T-helper 1 cell treated with Interleukin-12 subunit alpha and Interleukin-12 subunit beta and Interleukin-4 antibody, amounts not matched to agents 30 μg/mL and 1 μg/mL, for 36 hours (primary cell): Measurements from ENCODE around the gene ADSS1.

ENCODE experiments used
- H3K27ac Mint-ChIP-seq: one replicate; pipeline ENCODE4 v1.8.0; 2021; ENCODE audit warnings: mild to moderate bottlenecking, mixed read lengths
- H3K27me3 Mint-ChIP-seq: one replicate; pipeline ENCODE4 v1.8.0; 2021; ENCODE audit warnings: low read depth, mixed read lengths
- H3K36me3 Mint-ChIP-seq: one replicate; pipeline ENCODE4 v1.8.0; 2021; ENCODE audit warnings: low read depth, mixed read lengths
- H3K4me1 Mint-ChIP-seq: one replicate; pipeline ENCODE4 v1.8.0; 2021; ENCODE audit warnings: low read depth, mixed read lengths
- H3K4me3 Mint-ChIP-seq: one replicate; pipeline ENCODE4 v1.8.0; 2021; ENCODE audit warnings: mild to moderate bottlenecking, moderate library complexity, mixed read lengths
- H3K9me3 Mint-ChIP-seq: one replicate; pipeline ENCODE4 v1.8.0; 2021; ENCODE audit warnings: mixed read lengths

Gene ADSS1

DNA sequence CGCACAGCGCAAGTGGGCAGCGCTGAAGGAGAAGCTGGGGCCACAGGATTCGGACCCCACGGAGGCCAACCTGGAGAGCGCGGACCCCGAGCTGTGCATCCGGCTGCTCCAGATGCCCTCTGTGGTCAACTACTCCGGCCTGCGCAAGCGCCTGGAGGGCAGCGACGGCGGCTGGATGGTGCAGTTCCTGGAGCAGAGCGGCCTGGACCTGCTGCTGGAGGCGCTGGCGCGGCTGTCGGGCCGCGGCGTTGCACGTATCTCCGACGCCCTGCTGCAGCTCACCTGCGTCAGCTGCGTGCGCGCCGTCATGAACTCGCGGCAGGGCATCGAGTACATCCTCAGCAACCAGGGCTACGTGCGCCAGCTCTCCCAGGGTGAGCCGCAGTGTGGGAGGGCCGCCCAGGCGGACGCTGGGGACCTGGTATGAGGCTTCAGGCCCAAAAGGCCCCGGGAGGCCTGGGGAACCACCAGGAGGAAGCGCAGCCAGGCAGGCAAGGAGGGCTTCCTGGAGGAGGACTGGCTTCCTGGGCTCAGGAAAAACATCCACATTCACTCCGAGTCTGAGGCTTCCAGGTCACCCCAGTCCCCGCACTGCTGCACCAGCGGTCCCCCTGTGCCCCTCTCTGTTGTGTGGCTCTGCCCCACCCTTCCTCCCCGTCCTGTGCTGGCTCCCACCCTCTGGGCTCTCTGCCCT is 22.5 kb upstream of the ADSS1 start:
- H3K9me3 Mint-ChIP-seq, result no peaks in the 10 kb centered on the region
- no peak overlapping the region for H3K4me3 Mint-ChIP-seq
- H3K36me3 Mint-ChIP-seq, result peaks cover 7% of the 10 kb centered on the region
- no peaks in the 10 kb centered on the region for H3K27me3 Mint-ChIP-seq
- H3K4me1 Mint-ChIP-seq, result no peaks in the 10 kb centered on the region
- H3K27ac Mint-ChIP-seq, result no peak overlapping the region

GRCh38 chr14:104702106-104702505 is 21.9 kb upstream of the ADSS1 start:
- Mint-ChIP-seq H3K9me3 (no peaks in the 10 kb centered on the region), H3K4me1 (no peaks in the 10 kb centered on the region), H3K27ac (no peak overlapping the region), H3K36me3 (peaks cover 7% of the 10 kb centered on the region), H3K27me3 (no peaks in the 10 kb centered on the region), H3K4me3 (no peak overlapping the region)

GRCh38 chr14:104702673-104703072 is 21.4 kb upstream of the ADSS1 start:
- Mint-ChIP-seq H3K4me1 (no peaks in the 10 kb centered on the region), H3K9me3 (no peaks in the 10 kb centered on the region), H3K36me3 (peaks cover 7% of the 10 kb centered on the region), H3K4me3 (no peak overlapping the region), H3K27ac (no peak overlapping the region), H3K27me3 (no peaks in the 10 kb centered on the region)

DNA sequence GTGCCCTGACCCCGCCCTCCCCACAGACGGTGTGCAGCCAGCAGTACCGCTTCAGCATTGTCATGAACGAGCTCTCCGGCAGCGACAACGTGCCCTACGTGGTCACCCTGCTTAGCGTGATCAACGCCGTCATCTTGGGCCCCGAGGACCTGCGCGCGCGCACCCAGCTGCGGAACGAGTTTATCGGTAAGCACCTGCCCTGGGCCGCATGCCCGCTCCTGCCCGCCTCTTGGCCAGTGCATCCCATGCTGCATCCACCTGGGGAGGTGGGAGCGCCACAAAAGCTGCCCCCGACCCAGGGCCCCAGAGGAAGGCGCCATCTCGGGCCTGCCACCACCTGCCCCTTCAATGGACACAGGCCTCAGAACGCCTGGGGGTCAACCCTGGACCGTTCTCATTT is 20.8 kb upstream of the ADSS1 start:
- H3K4me3 Mint-ChIP-seq, result no peak overlapping the region
- peaks cover 7% of the 10 kb centered on the region for H3K36me3 Mint-ChIP-seq
- H3K9me3 Mint-ChIP-seq, result no peaks in the 10 kb centered on the region
- no peak overlapping the region for H3K27ac Mint-ChIP-seq
- H3K27me3 Mint-ChIP-seq, result no peaks in the 10 kb centered on the region
- no peaks in the 10 kb centered on the region for H3K4me1 Mint-ChIP-seq

- H3K27ac Mint-ChIP-seq, result no peak overlapping the region
- H3K36me3 Mint-ChIP-seq, result peaks cover 9% of the 10 kb centered on the region
- H3K4me1 Mint-ChIP-seq, result peaks cover 2% of the 10 kb centered on the region
- H3K9me3 Mint-ChIP-seq, result no peaks in the 10 kb centered on the region
- no peak overlapping the region for H3K4me3 Mint-ChIP-seq
- H3K27me3 Mint-ChIP-seq, result no peaks in the 10 kb centered on the region
Observed at GRCh38 chr14:104704252-104704651, 19.8 kb upstream of the ADSS1 start.

DNA sequence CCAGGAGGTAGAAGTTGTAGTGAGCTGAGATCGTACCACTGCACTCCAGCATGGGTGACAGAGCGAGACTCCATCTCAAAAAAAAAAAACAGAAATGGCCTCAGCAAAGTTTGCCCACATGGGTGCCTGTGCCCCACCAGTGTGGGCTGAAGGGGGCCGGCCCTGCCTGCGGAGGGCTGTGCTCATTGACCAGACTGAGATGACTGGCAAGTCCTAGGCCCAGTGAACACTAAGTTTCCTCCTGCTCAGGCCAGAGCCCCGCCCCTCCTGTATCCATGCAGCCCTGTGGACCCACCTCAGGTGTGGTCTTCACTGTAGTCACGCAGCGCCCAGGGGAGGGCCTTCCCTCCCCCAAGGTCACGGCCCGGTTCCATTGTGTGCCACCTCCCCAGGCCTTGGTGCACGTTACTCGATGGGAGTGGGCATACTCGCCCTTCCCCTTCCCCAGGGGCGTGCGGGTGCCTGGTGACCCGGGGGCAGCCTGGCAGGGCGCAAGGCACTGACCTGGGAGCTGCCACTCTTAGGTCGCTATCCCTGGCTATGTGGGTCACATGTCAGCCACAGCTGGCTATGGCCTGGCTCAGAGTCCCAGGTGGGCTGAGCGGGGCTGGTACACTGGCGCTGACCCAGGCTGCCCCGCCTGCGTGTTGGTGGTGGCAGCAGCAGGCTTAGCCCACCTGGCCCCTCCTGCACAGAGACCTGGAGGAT is 18.5 kb upstream of the ADSS1 start:
- no peaks in the 10 kb centered on the region for H3K27me3 Mint-ChIP-seq
- peaks cover 13% of the 10 kb centered on the region for H3K36me3 Mint-ChIP-seq
- H3K27ac Mint-ChIP-seq, result no peak overlapping the region

DNA sequence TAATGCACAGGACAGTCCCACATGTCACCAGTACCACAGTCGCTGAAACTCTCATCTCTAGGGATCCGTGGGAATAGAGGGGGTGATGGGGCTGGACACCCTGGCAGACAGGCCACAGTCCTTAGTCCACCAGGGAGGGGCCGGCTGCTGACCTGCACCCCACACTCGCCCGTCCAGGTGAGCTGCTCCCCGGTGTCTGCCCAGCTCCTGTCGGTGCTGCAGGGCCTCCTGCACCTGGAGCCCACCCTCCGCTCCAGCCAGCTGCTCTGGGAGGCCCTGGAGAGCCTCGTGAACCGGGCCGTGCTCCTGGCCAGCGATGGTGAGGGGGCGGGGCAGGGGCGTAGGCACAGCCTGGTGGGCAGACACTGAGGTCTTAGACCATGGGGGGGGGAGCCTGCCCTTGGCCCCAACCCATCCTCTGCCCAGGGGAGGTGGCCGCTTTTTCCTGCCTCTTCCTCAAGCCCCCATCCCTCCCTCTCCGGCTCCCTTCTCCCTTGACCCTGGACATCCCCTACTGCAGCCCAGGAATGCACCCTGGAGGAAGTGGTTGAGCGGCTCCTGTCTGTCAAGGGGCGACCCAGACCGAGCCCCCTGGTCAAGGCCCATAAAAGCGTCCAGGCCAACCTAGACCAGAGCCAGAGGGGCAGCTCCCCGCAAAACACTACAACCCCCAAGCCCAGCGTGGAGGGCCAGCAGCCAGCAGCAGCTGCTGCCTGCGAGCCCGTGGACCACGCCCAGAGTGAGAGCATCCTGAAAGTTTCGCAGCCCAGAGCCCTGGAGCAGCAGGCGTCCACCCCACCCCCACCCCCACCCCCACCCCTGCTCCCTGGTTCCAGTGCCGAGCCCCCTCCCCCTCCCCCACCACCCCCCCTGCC is 17.1 kb upstream of the ADSS1 start:
- Mint-ChIP-seq H3K27ac (no peak overlapping the region), H3K9me3 (no peaks in the 10 kb centered on the region), H3K4me1 (peaks cover 2% of the 10 kb centered on the region), H3K27me3 (no peaks in the 10 kb centered on the region), H3K4me3 (no peak overlapping the region), H3K36me3 (peaks cover 11% of the 10 kb centered on the region)

More for the DNA sequence above, 18.5 kb upstream of the ADSS1 start:
- H3K9me3 Mint-ChIP-seq, result no peaks in the 10 kb centered on the region
- peaks cover 2% of the 10 kb centered on the region for H3K4me1 Mint-ChIP-seq
- H3K4me3 Mint-ChIP-seq, result no peak overlapping the region

DNA sequence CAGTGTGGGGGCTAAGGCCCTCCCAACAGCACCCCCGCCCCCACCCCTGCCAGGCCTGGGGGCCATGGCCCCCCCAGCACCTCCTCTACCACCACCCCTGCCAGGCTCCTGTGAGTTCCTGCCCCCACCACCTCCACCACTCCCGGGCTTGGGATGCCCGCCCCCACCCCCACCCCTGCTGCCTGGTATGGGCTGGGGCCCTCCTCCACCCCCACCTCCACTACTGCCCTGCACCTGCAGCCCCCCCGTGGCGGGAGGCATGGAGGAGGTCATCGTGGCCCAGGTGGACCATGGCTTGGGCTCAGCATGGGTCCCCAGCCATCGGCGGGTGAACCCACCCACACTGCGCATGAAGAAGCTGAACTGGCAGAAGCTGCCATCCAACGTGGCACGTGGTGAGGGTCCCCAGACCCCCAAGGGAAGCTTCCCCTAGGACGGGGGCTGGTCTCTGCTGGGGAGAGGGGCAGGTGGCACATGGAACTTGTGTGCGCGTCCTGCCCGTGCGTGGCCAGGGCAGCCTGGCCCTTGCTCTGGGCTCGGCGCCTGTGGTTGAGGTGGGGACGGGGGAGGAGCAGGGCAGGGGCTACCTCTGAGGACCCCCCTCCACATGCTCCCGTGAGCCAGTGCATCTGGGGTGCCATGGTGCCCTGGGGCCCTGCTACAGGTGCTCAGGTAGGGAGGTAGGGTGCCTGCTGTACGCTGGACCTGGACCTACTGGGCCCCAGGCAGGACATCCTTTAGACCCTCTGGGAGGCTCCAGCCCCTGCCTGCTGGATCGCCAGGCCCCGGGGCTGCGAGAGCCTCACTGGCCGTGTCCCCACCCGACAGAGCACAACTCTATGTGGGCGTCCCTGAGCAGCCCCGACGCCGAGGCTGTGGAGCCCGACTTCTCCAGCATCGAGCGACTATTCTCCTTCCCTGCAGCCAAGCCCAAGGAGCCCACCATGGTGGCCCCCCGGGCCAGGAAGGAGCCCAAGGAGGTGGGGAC is 16.1 kb upstream of the ADSS1 start:
- H3K27me3 Mint-ChIP-seq, result no peaks in the 10 kb centered on the region
- peaks cover 11% of the 10 kb centered on the region for H3K36me3 Mint-ChIP-seq
- no peak overlapping the region for H3K4me3 Mint-ChIP-seq
- no peak overlapping the region for H3K27ac Mint-ChIP-seq
- no peaks in the 10 kb centered on the region for H3K9me3 Mint-ChIP-seq
- H3K4me1 Mint-ChIP-seq, result peaks cover 2% of the 10 kb centered on the region

DNA sequence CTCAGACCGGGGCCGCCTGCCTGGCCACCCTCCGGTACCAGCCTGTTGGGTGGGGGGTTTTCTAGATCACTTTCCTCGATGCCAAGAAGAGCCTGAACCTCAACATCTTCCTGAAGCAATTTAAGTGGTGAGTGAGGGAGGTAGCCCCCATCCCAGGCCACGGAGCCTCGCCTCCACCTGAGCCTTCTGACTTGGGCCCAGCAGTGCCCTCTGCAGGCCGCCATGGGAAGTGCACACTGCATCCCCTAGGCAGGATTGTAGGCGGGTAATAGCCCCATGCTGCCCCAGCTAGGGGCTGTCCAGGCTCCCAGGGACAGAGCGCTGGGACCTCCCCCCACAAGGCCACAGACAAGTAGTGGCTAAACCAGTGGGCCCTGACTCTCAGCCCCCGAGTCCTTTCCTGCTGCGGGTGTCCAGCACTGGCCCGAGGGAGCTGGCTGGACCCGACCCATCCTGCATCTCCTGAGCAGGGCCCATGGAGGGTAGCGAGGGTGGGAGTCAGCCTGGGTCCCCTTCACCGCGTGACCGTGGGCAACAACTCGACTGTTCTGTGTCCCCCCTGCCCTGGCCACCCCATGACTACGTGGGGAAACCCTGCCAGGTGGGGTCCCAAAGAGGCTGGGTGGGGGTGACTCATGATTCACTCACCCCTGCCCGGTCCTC is 15.3 kb upstream of the ADSS1 start:
- H3K4me3 Mint-ChIP-seq, result no peak overlapping the region
- H3K36me3 Mint-ChIP-seq, result peaks cover 11% of the 10 kb centered on the region
- no peaks in the 10 kb centered on the region for H3K9me3 Mint-ChIP-seq
- peaks cover 2% of the 10 kb centered on the region for H3K4me1 Mint-ChIP-seq
- no peak overlapping the region for H3K27ac Mint-ChIP-seq
- H3K27me3 Mint-ChIP-seq, result no peaks in the 10 kb centered on the region

GRCh38 chr14:104709387-104710039 is 14.5 kb upstream of the ADSS1 start:
- Mint-ChIP-seq H3K9me3 (no peaks in the 10 kb centered on the region), H3K4me3 (no peak overlapping the region), H3K36me3 (peaks cover 5% of the 10 kb centered on the region), H3K4me1 (peaks cover 2% of the 10 kb centered on the region), H3K27me3 (no peaks in the 10 kb centered on the region), H3K27ac (no peak overlapping the region)

GRCh38 chr14:104710071-104710735 is 13.8 kb upstream of the ADSS1 start:
- Mint-ChIP-seq H3K36me3 (peaks cover 5% of the 10 kb centered on the region), H3K4me1 (peaks cover 2% of the 10 kb centered on the region), H3K27ac (no peak overlapping the region), H3K4me3 (no peak overlapping the region), H3K27me3 (no peaks in the 10 kb centered on the region), H3K9me3 (no peaks in the 10 kb centered on the region)

DNA sequence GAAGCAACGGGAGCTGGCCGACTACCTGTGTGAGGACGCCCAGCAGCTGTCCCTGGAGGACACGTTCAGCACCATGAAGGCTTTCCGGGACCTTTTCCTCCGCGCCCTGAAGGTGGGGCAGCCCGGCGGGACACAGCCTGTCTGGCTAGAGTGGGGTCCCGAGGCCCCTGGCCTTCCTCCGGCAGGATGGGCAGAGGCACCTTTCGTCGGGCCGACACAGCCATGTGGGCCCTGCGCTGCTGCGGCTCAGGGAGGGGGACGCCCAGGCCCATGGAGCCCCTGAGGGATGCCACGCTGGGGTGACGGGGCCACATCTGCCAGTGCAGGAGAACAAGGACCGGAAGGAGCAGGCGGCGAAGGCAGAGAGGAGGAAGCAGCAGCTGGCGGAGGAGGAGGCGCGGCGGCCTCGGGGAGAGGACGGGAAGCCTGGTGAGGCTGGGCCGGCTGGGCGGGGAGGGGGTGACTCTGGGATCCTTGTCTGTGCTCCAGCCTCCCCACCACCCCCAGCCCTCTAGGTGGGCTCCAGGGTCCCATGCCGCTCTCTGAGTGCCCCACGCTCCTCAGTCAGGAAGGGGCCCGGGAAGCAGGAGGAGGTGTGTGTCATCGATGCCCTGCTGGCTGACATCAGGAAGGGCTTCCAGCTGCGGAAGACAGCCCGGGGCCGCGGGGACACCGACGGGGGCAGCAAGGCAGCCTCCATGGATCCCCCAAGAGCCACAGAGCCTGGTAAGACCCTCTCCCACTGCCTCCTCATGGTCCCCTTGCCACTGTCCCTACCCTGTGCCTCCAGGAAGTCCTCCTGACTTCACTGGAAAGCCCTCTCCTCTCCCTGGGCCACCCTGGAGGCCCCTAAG is 10.9 kb upstream of the ADSS1 start:
- no peak overlapping the region for H3K27ac Mint-ChIP-seq
- no peaks in the 10 kb centered on the region for H3K9me3 Mint-ChIP-seq
- H3K4me3 Mint-ChIP-seq, result no peak overlapping the region
- H3K27me3 Mint-ChIP-seq, result no peaks in the 10 kb centered on the region
- H3K36me3 Mint-ChIP-seq, result peaks cover 12% of the 10 kb centered on the region
- peaks cover 2% of the 10 kb centered on the region for H3K4me1 Mint-ChIP-seq
